DMS153 treated with DMSO at 0.1 percent for 48 hours (cell line): ENCODE results near the gene CSHL1.
"Not testable (repeated sequence)": the region's sequence is repeated elsewhere in the genome, so short reads cannot be mapped to it uniquely, and the experiment has no call there.

Source experiments
- DNase-seq: peaks from one replicate; lab custom pipeline; 2025; ENCODE audit not compliant: unreplicated experiment; lab: John Stamatoyannopoulos, UW

The CSHL1 gene

GRCh38 chr17:63940584-63940983 is 29.5 kb upstream of the CSHL1 start:
- no peak for DNase-seq

- DNase-seq = no peak
Measured at GRCh38 chr17:63939884-63940283, 28.8 kb upstream of the CSHL1 start.

- no peak for DNase-seq
Measured at GRCh38 chr17:63939401-63939800, 28.3 kb upstream of the CSHL1 start.

- no peak for DNase-seq
Measured at GRCh38 chr17:63937920-63938319, 26.9 kb upstream of the CSHL1 start.

GRCh38 chr17:63937319-63937718 is 26.3 kb upstream of the CSHL1 start:
- no peak for DNase-seq

GRCh38 chr17:63934183-63935112 is 23.4 kb upstream of the CSHL1 start:
- no peak for DNase-seq

- DNase-seq = no peak
Measured at GRCh38 chr17:63933598-63933997, 22.5 kb upstream of the CSHL1 start.

GRCh38 chr17:63932721-63933120 is 21.7 kb upstream of the CSHL1 start:
- no peak for DNase-seq

- DNase-seq = no peak
Measured at GRCh38 chr17:63931981-63932561, 21.0 kb upstream of the CSHL1 start, which contains the start of gene CD79B. Gene CD79B, minus strand, starts transcription at chr17:63932331. Its CDS starts 70 bp downstream, at chr17:63932261.

- no peak for DNase-seq
Measured at GRCh38 chr17:63930951-63931575, 20.0 kb upstream of the CSHL1 start.

GRCh38 chr17:63929860-63930766 is 19.1 kb upstream of the CSHL1 start:
- no peak for DNase-seq

GRCh38 chr17:63928966-63929695 is 18.1 kb upstream of the CSHL1 start:
- no peak for DNase-seq

- no peak for DNase-seq
Measured at GRCh38 chr17:63928172-63928666, 17.2 kb upstream of the CSHL1 start.

GRCh38 chr17:63927464-63928171 is 16.6 kb upstream of the CSHL1 start:
- no peak for DNase-seq

- DNase-seq = no peak
Measured at GRCh38 chr17:63926164-63926563, 15.1 kb upstream of the CSHL1 start.

- no peak for DNase-seq
Measured at GRCh38 chr17:63925615-63926014, 14.6 kb upstream of the CSHL1 start.

- DNase-seq = not testable (repeated sequence)
Measured at GRCh38 chr17:63922402-63922801, 11.3 kb upstream of the CSHL1 start.

- DNase-seq = not testable (repeated sequence)
Measured at GRCh38 chr17:63920779-63921178, 9.7 kb upstream of the CSHL1 start.

- not testable (repeated sequence) for DNase-seq
Measured at GRCh38 chr17:63920050-63920449, 9.0 kb upstream of the CSHL1 start.
